Testis (tissue), 3 donors: ENCODE measurements around the gene SPTA1. TPM values are rescaled to one million over a fixed set of nuclear protein-coding genes. Genes with fewer than 3 reads are reported as not detected.

Experiments
- DNase-seq: peaks from one replicate; pipeline ENCODE4 v3.0.0-alpha.2; 2019
- H3K27ac ChIP-seq, 2 donors: fragments of 200-600 bp; sonication (generic); one replicate each; pipeline ENCODE4 v1.5.1; 2019
- H3K27me3 ChIP-seq: fragments of 200-600 bp; sonication (generic); one replicate; pipeline ENCODE4 v1.5.1; 2019
- H3K36me3 ChIP-seq: fragments of 200-600 bp; sonication (generic); one replicate; pipeline ENCODE4 v1.5.1; 2017; ENCODE audit warnings: low read depth; ENCODE audit errors: missing control alignments
- H3K4me1 ChIP-seq: fragments of 200-600 bp; sonication (generic); one replicate; pipeline ENCODE4 v1.5.1; 2019
- H3K4me3 ChIP-seq, 2 donors: fragments of 200-600 bp; sonication (generic); one replicate each; pipeline ENCODE4 v1.5.1; 2017 to 2019
- H3K9me3 ChIP-seq: fragments of 200-600 bp; sonication (generic); one replicate; pipeline ENCODE4 v1.5.1; 2017
- POLR2A ChIP-seq: fragments of 450-650 bp; IDR thresholded peaks from one replicate; pipeline ENCODE4 v1.6.1; 2017; ENCODE audit warnings: antibody characterized with exemption, mild to moderate bottlenecking, moderate library complexity
- WGBS, 2 donors: methylation state at CpG; one replicate each; pipeline ENCODE4 v1.1.5; 2018; 5-methylcytosine and 5-hydroxymethylcytosine counted together
- intact Hi-C: fragments of 100-400 bp; cut with DNase I; formaldehyde crosslinking; loops from one replicate; pipeline ENCODE4 v1.15.1; 2023; ENCODE audit warnings: low total_unique reads
- polyA plus RNA-seq: library from polyadenylated mRNA; stranded (reverse); fragments of 350-450 nt; fragmentation: Illumina TruSeq; extraction: RNeasy Lipid Tissue Mini Kit (QIAGEN cat#74804); gene quantifications from one replicate; pipeline ENCODE4 v1.2.3, GENCODE V29; 2014; ENCODE audit warnings: low read depth, low replicate concordance; ENCODE audit not compliant: insufficient read depth
- total RNA-seq, 2 donors: library from RNA; depleted of rRNA; stranded (reverse); fragments of >200 nt; gene quantifications; one replicate each; pipeline ENCODE4 v1.2.3, GENCODE V29; 2016
- TF ChIP-seq, protein P1 (sequence below), 3 experiments: fragments of 450-650 bp in 2 of 3; fragments of 200-600 bp in 1 of 3; sonication (generic) in 1 of 3; IDR thresholded peaks; one replicate each; pipeline ENCODE4 v1.5.1; 2016 to 2019; ENCODE audit warnings: antibody characterized with exemption in 3 of 3, mild to moderate bottlenecking in 2 of 3, moderate library complexity in 1 of 3

Gene SPTA1
- total and polyA plus RNA-seq, 3 donors from 2014 or later = 3.4 to 6.8 (median 4.2) TPM

DNA sequence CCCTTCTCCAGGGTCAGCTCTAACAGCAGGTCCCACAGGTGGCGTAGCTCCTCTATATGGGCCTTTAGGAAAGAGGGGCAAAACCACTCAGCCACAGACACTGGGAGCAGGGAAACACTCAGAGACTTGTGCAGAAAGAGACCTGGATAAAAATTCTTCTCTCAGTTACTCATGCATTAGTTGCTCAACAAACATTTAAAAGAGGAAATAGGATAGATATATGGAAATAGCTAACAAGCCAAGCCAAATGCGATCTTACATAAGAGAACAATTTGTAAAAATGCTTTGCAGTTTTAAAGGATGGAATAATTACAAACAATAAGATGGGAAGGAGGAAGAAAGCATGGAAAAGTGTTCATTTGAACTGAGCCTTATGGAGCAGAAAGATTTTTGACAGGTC, 4.9 kb downstream of the SPTA1 start:
- intact Hi-C loops = no loop called here
- WGBS, 2 donors = 93 to 95% methylated on average over 2 of the region's 2 CpGs
- Histone ChIP-seq H3K36me3 (no peaks in the 10 kb centered on the region), H3K4me1 (no peaks in the 10 kb centered on the region), H3K27me3 (no peaks in the 10 kb centered on the region), H3K4me3 (no peak overlapping the region), H3K9me3 (no peaks in the 10 kb centered on the region), H3K27ac (no peak overlapping the region)
- TF ChIP-seq, protein P1, sequence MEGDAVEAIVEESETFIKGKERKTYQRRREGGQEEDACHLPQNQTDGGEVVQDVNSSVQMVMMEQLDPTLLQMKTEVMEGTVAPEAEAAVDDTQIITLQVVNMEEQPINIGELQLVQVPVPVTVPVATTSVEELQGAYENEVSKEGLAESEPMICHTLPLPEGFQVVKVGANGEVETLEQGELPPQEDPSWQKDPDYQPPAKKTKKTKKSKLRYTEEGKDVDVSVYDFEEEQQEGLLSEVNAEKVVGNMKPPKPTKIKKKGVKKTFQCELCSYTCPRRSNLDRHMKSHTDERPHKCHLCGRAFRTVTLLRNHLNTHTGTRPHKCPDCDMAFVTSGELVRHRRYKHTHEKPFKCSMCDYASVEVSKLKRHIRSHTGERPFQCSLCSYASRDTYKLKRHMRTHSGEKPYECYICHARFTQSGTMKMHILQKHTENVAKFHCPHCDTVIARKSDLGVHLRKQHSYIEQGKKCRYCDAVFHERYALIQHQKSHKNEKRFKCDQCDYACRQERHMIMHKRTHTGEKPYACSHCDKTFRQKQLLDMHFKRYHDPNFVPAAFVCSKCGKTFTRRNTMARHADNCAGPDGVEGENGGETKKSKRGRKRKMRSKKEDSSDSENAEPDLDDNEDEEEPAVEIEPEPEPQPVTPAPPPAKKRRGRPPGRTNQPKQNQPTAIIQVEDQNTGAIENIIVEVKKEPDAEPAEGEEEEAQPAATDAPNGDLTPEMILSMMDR (IDR thresholded peaks at IDR 0.05) = no peak
- TF ChIP-seq POLR2A = no peak
- DNase-seq = no peak

DNA sequence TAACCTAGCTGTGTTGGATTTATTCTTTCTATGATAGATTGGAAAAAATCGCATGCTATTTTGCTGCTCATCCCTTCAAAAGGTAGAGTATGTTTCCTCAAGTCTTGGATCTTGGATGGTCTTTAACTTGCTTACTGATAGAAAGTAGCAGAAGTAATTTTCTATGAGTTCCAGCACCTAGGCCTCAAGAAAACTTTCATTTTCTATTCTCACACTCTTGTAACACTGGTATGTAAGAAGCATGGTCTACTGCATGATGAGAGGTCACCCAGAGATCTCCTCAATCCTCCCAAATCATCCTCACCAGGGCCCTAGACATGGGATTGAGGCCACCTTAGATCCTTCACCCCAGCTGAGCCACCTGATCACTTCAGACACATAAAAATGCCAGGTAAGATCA, 7.2 kb downstream of the SPTA1 start:
- no peaks in the 10 kb centered on the region for H3K9me3 ChIP-seq
- no peak for TF ChIP-seq POLR2A
- TF ChIP-seq, protein P1 (IDR thresholded peaks at IDR 0.05) = no peak
- no peak for DNase-seq
- intact Hi-C loops = no loop called here
- no peak overlapping the region for H3K27ac ChIP-seq
- no peaks in the 10 kb centered on the region for H3K27me3 ChIP-seq
- 82 to 97% methylated on average over 1 of the region's 1 CpG for WGBS, 2 donors
- H3K36me3 ChIP-seq = no peaks in the 10 kb centered on the region
- H3K4me3 ChIP-seq = no peak overlapping the region
- no peaks in the 10 kb centered on the region for H3K4me1 ChIP-seq

DNA sequence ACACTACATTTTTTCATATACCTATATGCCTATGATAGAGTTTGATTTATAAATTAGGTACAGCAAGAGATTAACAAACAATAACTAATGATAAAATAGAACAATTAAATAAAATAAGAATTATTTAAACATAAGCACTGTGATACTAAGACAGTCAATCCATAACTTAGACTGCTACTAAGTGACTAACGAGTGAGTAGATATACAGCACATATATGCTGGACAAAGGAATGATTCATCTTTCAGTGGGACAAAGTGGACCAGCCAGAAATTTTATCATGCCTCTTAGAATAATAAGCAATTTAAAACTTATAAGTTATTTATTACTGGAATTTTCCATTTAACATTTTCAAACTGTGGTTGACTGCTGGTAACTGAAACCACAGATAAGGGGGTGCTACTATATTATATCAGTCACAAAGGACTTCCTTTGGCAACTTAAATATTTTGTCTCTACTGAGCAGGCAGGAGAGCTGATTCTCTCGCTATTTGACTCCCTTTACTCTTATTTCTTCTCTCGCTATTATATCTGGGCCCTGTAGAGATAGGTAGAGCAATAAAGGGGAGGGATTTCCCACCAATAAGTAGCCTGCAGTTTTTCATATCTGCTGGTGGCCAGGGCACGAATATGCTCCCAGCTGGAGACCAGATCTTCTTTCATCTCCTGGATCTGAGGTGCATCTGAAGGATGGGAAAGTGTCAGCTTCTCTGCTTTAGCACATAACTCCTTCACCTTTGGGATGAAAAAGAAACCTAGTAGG, 10.8 kb downstream of the SPTA1 start:
- TF ChIP-seq, protein P1 (IDR thresholded peaks at IDR 0.05) = no peak
- H3K27ac ChIP-seq = no peak overlapping the region
- no peak for DNase-seq
- intact Hi-C loops = no loop called here
- 60 to 62% methylated on average over 4 of the region's 4 CpGs for WGBS, 2 donors
- no peaks in the 10 kb centered on the region for H3K9me3 ChIP-seq
- H3K27me3 ChIP-seq = no peaks in the 10 kb centered on the region
- no peaks in the 10 kb centered on the region for H3K4me1 ChIP-seq
- no peaks in the 10 kb centered on the region for H3K36me3 ChIP-seq
- H3K4me3 ChIP-seq = no peak overlapping the region

DNA sequence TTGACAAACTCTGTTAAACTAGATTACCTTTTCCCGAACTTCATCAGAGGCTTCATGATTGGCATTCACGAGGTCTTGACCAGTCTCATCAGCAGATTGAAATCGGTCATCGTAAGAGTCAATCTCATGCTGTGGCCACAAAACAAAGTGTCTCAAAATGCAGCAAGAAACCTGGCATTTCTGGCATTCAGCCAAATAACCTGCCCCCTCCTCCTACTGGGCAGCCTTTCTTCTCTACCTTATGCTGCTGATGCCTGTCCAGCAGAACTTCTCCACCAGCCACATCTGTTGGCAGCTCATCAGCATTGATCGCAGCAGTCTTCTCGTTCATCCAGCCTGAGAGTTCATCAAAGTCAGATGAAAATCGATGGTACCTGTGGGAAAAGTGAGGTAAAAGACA, 12.2 kb downstream of the SPTA1 start:
- DNase-seq = no peak
- intact Hi-C loops = no loop called here
- Histone ChIP-seq H3K9me3 (no peaks in the 10 kb centered on the region), H3K36me3 (no peaks in the 10 kb centered on the region), H3K27ac (no peak overlapping the region), H3K4me1 (no peaks in the 10 kb centered on the region), H3K4me3 (no peak overlapping the region), H3K27me3 (no peaks in the 10 kb centered on the region)
- TF ChIP-seq, protein P1 (IDR thresholded peaks at IDR 0.05) = no peak
- TF ChIP-seq POLR2A = no peak
- 94 to 96% methylated on average over 7 of the region's 7 CpGs for WGBS, 2 donors

DNA sequence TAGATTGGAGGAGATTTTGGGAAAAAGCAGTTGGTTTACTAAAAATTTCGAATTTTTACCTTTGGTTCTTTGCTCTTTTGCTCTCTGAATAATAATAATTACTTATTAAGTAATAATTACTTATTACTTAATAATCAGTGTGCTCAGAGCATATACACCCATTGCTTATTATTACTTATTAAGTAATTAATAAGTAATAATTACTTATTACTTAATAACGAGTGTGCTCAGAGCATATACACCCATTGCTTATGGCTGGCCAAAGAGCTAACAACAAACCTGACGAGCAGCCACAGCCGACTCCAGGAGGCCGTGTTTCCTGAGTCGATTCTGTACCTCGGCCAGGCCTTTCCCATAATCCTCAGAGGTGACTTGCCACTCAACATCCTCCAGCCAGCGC, 20.5 kb downstream of the SPTA1 start:
- H3K27me3 ChIP-seq = no peaks in the 10 kb centered on the region
- TF ChIP-seq POLR2A = no peak
- TF ChIP-seq, protein P1 (IDR thresholded peaks at IDR 0.05) = no peak
- WGBS, 2 donors = 91 to 92% methylated on average over 8 of the region's 8 CpGs
- DNase-seq = no peak
- no peaks in the 10 kb centered on the region for H3K36me3 ChIP-seq
- H3K4me3 ChIP-seq = no peak overlapping the region
- H3K9me3 ChIP-seq = no peaks in the 10 kb centered on the region
- H3K27ac ChIP-seq = no peak overlapping the region
- H3K4me1 ChIP-seq = no peaks in the 10 kb centered on the region
- intact Hi-C loops = no loop called here
